Pulmonary artery endothelial cell (primary cell): Measurements from ENCODE around the gene SUGCT. TPM values are rescaled to one million over a fixed set of nuclear protein-coding genes. Genes with fewer than 3 reads are reported as not detected.

Source experiments
- DNase-seq: peaks from one replicate; pipeline ENCODE4 v3.0.0-alpha.2; 2011; ENCODE audit warnings: low read depth, low spot score
- total RNA-seq: library from RNA; depleted of rRNA; stranded (reverse); fragments of >200 nt; gene quantifications from 2 replicates; pipeline ENCODE4 v1.2.3, GENCODE V29; 2014

SUGCT gene
- total RNA-seq, 1 donor from 2014 or later: 2.4 TPM

- no peak for DNase-seq
Measured at GRCh38 chr7:40845943-40846342, 711.1 kb downstream of the SUGCT start.

GRCh38 chr7:40847921-40848320 lies 713.1 kb downstream of the SUGCT start:
- DNase-seq: no peak

GRCh38 chr7:40848541-40849221 lies 713.9 kb downstream of the SUGCT start:
- DNase-seq: no peak

- no peak for DNase-seq
Measured at GRCh38 chr7:40850017-40850416, 715.2 kb downstream of the SUGCT start.

- DNase-seq: no peak
Measured at GRCh38 chr7:40851001-40851400, 716.2 kb downstream of the SUGCT start.

- DNase-seq: no peak
Measured at GRCh38 chr7:40859076-40859475, 724.3 kb downstream of the SUGCT start.

GRCh38 chr7:40859965-40860543 lies 725.2 kb downstream of the SUGCT start:
- no peak for DNase-seq

GRCh38 chr7:40865441-40866233 lies 730.8 kb downstream of the SUGCT start:
- no peak for DNase-seq

- DNase-seq: no peak
Measured at GRCh38 chr7:40866601-40867000, 731.8 kb downstream of the SUGCT start.

- DNase-seq: no peak
Measured at GRCh38 chr7:40870108-40870507, 735.3 kb downstream of the SUGCT start.

GRCh38 chr7:40873248-40873647 lies 738.4 kb downstream of the SUGCT start:
- DNase-seq: no peak

- DNase-seq: no peak
Measured at GRCh38 chr7:40874756-40875155, 740.0 kb downstream of the SUGCT start.

GRCh38 chr7:40876601-40877000 lies 741.8 kb downstream of the SUGCT start:
- DNase-seq: no peak

- no peak for DNase-seq
Measured at GRCh38 chr7:40879941-40880543, 745.2 kb downstream of the SUGCT start.

- DNase-seq: no peak
Measured at GRCh38 chr7:40880581-40880980, 745.8 kb downstream of the SUGCT start.

GRCh38 chr7:40881405-40881926 lies 746.7 kb downstream of the SUGCT start:
- DNase-seq: no peak

GRCh38 chr7:40882071-40882658 lies 747.4 kb downstream of the SUGCT start:
- DNase-seq: no peak

- DNase-seq: no peak
Measured at GRCh38 chr7:40883826-40884225, 749.0 kb downstream of the SUGCT start.

GRCh38 chr7:40884241-40884640 lies 749.4 kb downstream of the SUGCT start:
- no peak for DNase-seq

GRCh38 chr7:40885503-40885902 lies 750.7 kb downstream of the SUGCT start:
- DNase-seq: no peak

- DNase-seq: no peak
Measured at GRCh38 chr7:40887099-40887498, 752.3 kb downstream of the SUGCT start.

GRCh38 chr7:40888499-40888898 lies 753.7 kb downstream of the SUGCT start:
- DNase-seq: no peak
